ENCODE data around the gene LAMA5.

The LAMA5 gene

GRCh38 chr20:62371588-62372041 is 4.5 kb upstream of the LAMA5 start:
- Histone ChIP-seq H3K27me3 (ENCODE audit: low read depth, low read length) (peaks cover 25% of the 10 kb centered on the region), H3K36me3 (replicated peaks; ENCODE audit: low read depth, low read length) (no peaks in the 10 kb centered on the region), H3K79me2 (ENCODE audit: low read length) (no peaks in the 10 kb centered on the region), H3K4me3 (ENCODE audit: low read length) (no peak overlapping the region), H3K4me1 (ENCODE audit: low read length) (peaks cover 13% of the 10 kb centered on the region), H3K4me2 (ENCODE audit: low read length) (no peak overlapping the region), H3K9me3 (ENCODE audit: insufficient read depth, low read length) (no peaks in the 10 kb centered on the region), H3K9ac (ENCODE audit: low read length) (no peak overlapping the region), H4K20me1 (ENCODE audit: insufficient read depth, low read length) (no peaks in the 10 kb centered on the region), H3K27ac (ENCODE audit: low read length) (no peak overlapping the region), H2AFZ (ENCODE audit: low read depth, low read length) (no peak overlapping the region)
- TF ChIP-seq EZH2phosphoT487 (IDR thresholded peaks at IDR 0.05; ENCODE audit: low read depth) (no peak), CTCF (IDR thresholded peaks at IDR 0.05; ENCODE audit: low read depth, low read length) (no peak)

- Histone ChIP-seq H3K79me2 (ENCODE audit: low read length) (no peaks in the 10 kb centered on the region), H2AFZ (ENCODE audit: low read depth, low read length) (no peak overlapping the region), H4K20me1 (ENCODE audit: insufficient read depth, low read length) (no peaks in the 10 kb centered on the region), H3K9ac (ENCODE audit: low read length) (no peak overlapping the region), H3K36me3 (replicated peaks; ENCODE audit: low read depth, low read length) (no peaks in the 10 kb centered on the region), H3K9me3 (ENCODE audit: insufficient read depth, low read length) (no peaks in the 10 kb centered on the region), H3K27me3 (ENCODE audit: low read depth, low read length) (peaks cover 25% of the 10 kb centered on the region), H3K27ac (ENCODE audit: low read length) (no peak overlapping the region), H3K4me3 (ENCODE audit: low read length) (no peak overlapping the region), H3K4me1 (ENCODE audit: low read length) (peaks cover 16% of the 10 kb centered on the region), H3K4me2 (ENCODE audit: low read length) (no peak overlapping the region)
- TF ChIP-seq EZH2phosphoT487 (IDR thresholded peaks at IDR 0.05; ENCODE audit: low read depth) (no peak), CTCF (IDR thresholded peaks at IDR 0.05; ENCODE audit: low read depth, low read length) (no peak)
These were observed 3.9 kb upstream of the LAMA5 start for GRCh38 chr20:62370807-62371587.

GRCh38 chr20:62370115-62370806 is 3.1 kb upstream of the LAMA5 start:
- Histone ChIP-seq H3K4me3 (ENCODE audit: low read length) (no peak overlapping the region), H3K4me2 (ENCODE audit: low read length) (no peak overlapping the region), H3K27ac (ENCODE audit: low read length) (no peak overlapping the region), H3K9ac (ENCODE audit: low read length) (no peak overlapping the region), H3K36me3 (replicated peaks; ENCODE audit: low read depth, low read length) (no peaks in the 10 kb centered on the region), H3K79me2 (ENCODE audit: low read length) (no peaks in the 10 kb centered on the region), H3K4me1 (ENCODE audit: low read length) (peaks cover 22% of the 10 kb centered on the region), H3K27me3 (ENCODE audit: low read depth, low read length) (peaks cover 25% of the 10 kb centered on the region), H3K9me3 (ENCODE audit: insufficient read depth, low read length) (no peaks in the 10 kb centered on the region), H4K20me1 (ENCODE audit: insufficient read depth, low read length) (0 out of 2 replicates have a peak, but pooled peaks cover 2% of the 10 kb centered on the region), H2AFZ (ENCODE audit: low read depth, low read length) (no peak overlapping the region)
- TF ChIP-seq CTCF (IDR thresholded peaks at IDR 0.05; ENCODE audit: low read depth, low read length) (no peak), EZH2phosphoT487 (IDR thresholded peaks at IDR 0.05; ENCODE audit: low read depth) (no peak)

GRCh38 chr20:62369815-62370114 is 2.7 kb upstream of the LAMA5 start:
- TF ChIP-seq EZH2phosphoT487 (IDR thresholded peaks at IDR 0.05; ENCODE audit: low read depth) (no peak), CTCF (IDR thresholded peaks at IDR 0.05; ENCODE audit: low read depth, low read length) (no peak)
- Histone ChIP-seq H3K36me3 (replicated peaks; ENCODE audit: low read depth, low read length) (no peaks in the 10 kb centered on the region), H3K4me3 (ENCODE audit: low read length) (no peak overlapping the region), H3K4me1 (ENCODE audit: low read length) (peaks cover 22% of the 10 kb centered on the region), H2AFZ (ENCODE audit: low read depth, low read length) (no peak overlapping the region), H3K79me2 (ENCODE audit: low read length) (no peaks in the 10 kb centered on the region), H3K27ac (ENCODE audit: low read length) (no peak overlapping the region), H3K9me3 (ENCODE audit: insufficient read depth, low read length) (no peaks in the 10 kb centered on the region), H3K4me2 (ENCODE audit: low read length) (no peak overlapping the region), H3K9ac (ENCODE audit: low read length) (no peak overlapping the region), H4K20me1 (ENCODE audit: insufficient read depth, low read length) (0 out of 2 replicates have a peak, but pooled peaks cover 5% of the 10 kb centered on the region), H3K27me3 (ENCODE audit: low read depth, low read length) (peaks cover 25% of the 10 kb centered on the region)

Data from OCI-LY3 (cell line).